Measurements from ENCODE around the gene CREB3L2.
"Not testable (repeated sequence)": the region's sequence is repeated elsewhere in the genome, so short reads cannot be mapped to it uniquely, and the experiment has no call there.

CREB3L2 gene

GRCh38 chr7:137836113-137836509 lies 165.8 kb downstream of the CREB3L2 start:
- no peak overlapping the region for H3K4me3 ChIP-seq (ENCODE audit: low read depth in 1 of 2, low read length in 2 of 2)

GRCh38 chr7:137835486-137836112 lies 166.3 kb downstream of the CREB3L2 start:
- H3K9me3 ChIP-seq (ENCODE audit: low read length) = no peaks in the 10 kb centered on the region
- no peaks in the 10 kb centered on the region for H3K36me3 ChIP-seq (ENCODE audit: insufficient read depth, low read length)
- H3K4me3 ChIP-seq (ENCODE audit: low read depth in 1 of 2, low read length in 2 of 2) = no peak overlapping the region
- no peak overlapping the region for H3K9ac ChIP-seq (ENCODE audit: low read length)
- H3K4me1 ChIP-seq (ENCODE audit: insufficient read depth, low read length) = no peaks in the 10 kb centered on the region
- H3K27ac ChIP-seq (ENCODE audit: low read depth, low read length) = no peak overlapping the region
- no peaks in the 10 kb centered on the region for H3K27me3 ChIP-seq (ENCODE audit: control insufficient read depth in 1 of 2, insufficient read depth in 2 of 2, low read length in 2 of 2)

More at GRCh38 chr7:137836113-137836509, 165.8 kb downstream of the CREB3L2 start:
- Histone ChIP-seq H3K27me3 (ENCODE audit: control insufficient read depth in 1 of 2, insufficient read depth in 2 of 2, low read length in 2 of 2) (no peaks in the 10 kb centered on the region), H3K9ac (ENCODE audit: low read length) (no peak overlapping the region), H3K4me1 (ENCODE audit: insufficient read depth, low read length) (no peaks in the 10 kb centered on the region), H3K36me3 (ENCODE audit: insufficient read depth, low read length) (no peaks in the 10 kb centered on the region), H3K9me3 (ENCODE audit: low read length) (no peaks in the 10 kb centered on the region), H3K27ac (ENCODE audit: low read depth, low read length) (no peak overlapping the region)

GRCh38 chr7:137834552-137834951 lies 167.3 kb downstream of the CREB3L2 start:
- no peaks in the 10 kb centered on the region for H3K36me3 ChIP-seq (ENCODE audit: insufficient read depth, low read length)
- H3K9ac ChIP-seq (ENCODE audit: low read length) = no peak overlapping the region
- H3K9me3 ChIP-seq (ENCODE audit: low read length) = no peaks in the 10 kb centered on the region
- H3K4me3 ChIP-seq (ENCODE audit: low read depth in 1 of 2, low read length in 2 of 2) = no peak overlapping the region
- no peak overlapping the region for H3K27ac ChIP-seq (ENCODE audit: low read depth, low read length)
- no peaks in the 10 kb centered on the region for H3K4me1 ChIP-seq (ENCODE audit: insufficient read depth, low read length)
- H3K27me3 ChIP-seq (ENCODE audit: control insufficient read depth in 1 of 2, insufficient read depth in 2 of 2, low read length in 2 of 2) = no peaks in the 10 kb centered on the region

- not testable (repeated sequence) for H3K4me1 ChIP-seq (ENCODE audit: insufficient read depth, low read length); H3K9me3 ChIP-seq (ENCODE audit: low read length); H3K9ac ChIP-seq (ENCODE audit: low read length); H3K4me3 ChIP-seq (ENCODE audit: low read depth in 1 of 2, low read length in 2 of 2); H3K27me3 ChIP-seq (ENCODE audit: control insufficient read depth in 1 of 2, insufficient read depth in 2 of 2, low read length in 2 of 2); H3K27ac ChIP-seq (ENCODE audit: low read depth, low read length); H3K36me3 ChIP-seq (ENCODE audit: insufficient read depth, low read length)
Observed at GRCh38 chr7:137832990-137833389, 168.9 kb downstream of the CREB3L2 start.

- Histone ChIP-seq H3K9me3 (ENCODE audit: low read length) (no peaks in the 10 kb centered on the region), H3K9ac (ENCODE audit: low read length) (no peak overlapping the region), H3K27me3 (ENCODE audit: control insufficient read depth in 1 of 2, insufficient read depth in 2 of 2, low read length in 2 of 2) (no peaks in the 10 kb centered on the region), H3K4me1 (ENCODE audit: insufficient read depth, low read length) (no peaks in the 10 kb centered on the region), H3K27ac (ENCODE audit: low read depth, low read length) (no peak overlapping the region), H3K36me3 (ENCODE audit: insufficient read depth, low read length) (no peaks in the 10 kb centered on the region), H3K4me3 (ENCODE audit: low read depth in 1 of 2, low read length in 2 of 2) (no peak overlapping the region)
Observed at GRCh38 chr7:137832382-137832781, 169.5 kb downstream of the CREB3L2 start.

- not testable (repeated sequence) for H3K4me3 ChIP-seq (ENCODE audit: low read depth in 1 of 2, low read length in 2 of 2); H3K27me3 ChIP-seq (ENCODE audit: control insufficient read depth in 1 of 2, insufficient read depth in 2 of 2, low read length in 2 of 2); H3K9ac ChIP-seq (ENCODE audit: low read length)
Observed at GRCh38 chr7:137831555-137831954, 170.3 kb downstream of the CREB3L2 start.

GRCh38 chr7:137829337-137829992 lies 172.4 kb downstream of the CREB3L2 start:
- H3K9ac ChIP-seq (ENCODE audit: low read length) = no peak overlapping the region

More at GRCh38 chr7:137831555-137831954, 170.3 kb downstream of the CREB3L2 start:
- not testable (repeated sequence) for H3K4me1 ChIP-seq (ENCODE audit: insufficient read depth, low read length); H3K9me3 ChIP-seq (ENCODE audit: low read length); H3K36me3 ChIP-seq (ENCODE audit: insufficient read depth, low read length); H3K27ac ChIP-seq (ENCODE audit: low read depth, low read length)

GRCh38 chr7:137828456-137828855 lies 173.4 kb downstream of the CREB3L2 start:
- Histone ChIP-seq H3K9ac (ENCODE audit: low read length) (no peak overlapping the region), H3K9me3 (ENCODE audit: low read length) (no peaks in the 10 kb centered on the region), H3K27me3 (ENCODE audit: control insufficient read depth in 1 of 2, insufficient read depth in 2 of 2, low read length in 2 of 2) (no peaks in the 10 kb centered on the region), H3K4me3 (ENCODE audit: low read depth in 1 of 2, low read length in 2 of 2) (no peak overlapping the region), H3K27ac (ENCODE audit: low read depth, low read length) (no peak overlapping the region), H3K4me1 (ENCODE audit: insufficient read depth, low read length) (no peaks in the 10 kb centered on the region), H3K36me3 (ENCODE audit: insufficient read depth, low read length) (no peaks in the 10 kb centered on the region)

More at GRCh38 chr7:137829337-137829992, 172.4 kb downstream of the CREB3L2 start:
- H3K4me3 ChIP-seq (ENCODE audit: low read depth in 1 of 2, low read length in 2 of 2) = no peak overlapping the region
- H3K4me1 ChIP-seq (ENCODE audit: insufficient read depth, low read length) = no peaks in the 10 kb centered on the region
- no peaks in the 10 kb centered on the region for H3K36me3 ChIP-seq (ENCODE audit: insufficient read depth, low read length)
- H3K27ac ChIP-seq (ENCODE audit: low read depth, low read length) = no peak overlapping the region
- H3K9me3 ChIP-seq (ENCODE audit: low read length) = no peaks in the 10 kb centered on the region
- no peaks in the 10 kb centered on the region for H3K27me3 ChIP-seq (ENCODE audit: control insufficient read depth in 1 of 2, insufficient read depth in 2 of 2, low read length in 2 of 2)

- no peak overlapping the region for H3K27ac ChIP-seq (ENCODE audit: low read depth, low read length)
- H3K4me3 ChIP-seq (ENCODE audit: low read depth in 1 of 2, low read length in 2 of 2) = no peak overlapping the region
- peaks cover 5% of the 10 kb centered on the region for H3K4me1 ChIP-seq (ENCODE audit: insufficient read depth, low read length)
- no peaks in the 10 kb centered on the region for H3K9me3 ChIP-seq (ENCODE audit: low read length)
- H3K9ac ChIP-seq (ENCODE audit: low read length) = no peak overlapping the region
- no peaks in the 10 kb centered on the region for H3K36me3 ChIP-seq (ENCODE audit: insufficient read depth, low read length)
- H3K27me3 ChIP-seq (ENCODE audit: control insufficient read depth in 1 of 2, insufficient read depth in 2 of 2, low read length in 2 of 2) = no peaks in the 10 kb centered on the region
Observed at GRCh38 chr7:137825489-137825888, 176.4 kb downstream of the CREB3L2 start.

Measured in muscle layer of colon (tissue), 2 donors.